ENCODE data around the gene INTS7.

DNA sequence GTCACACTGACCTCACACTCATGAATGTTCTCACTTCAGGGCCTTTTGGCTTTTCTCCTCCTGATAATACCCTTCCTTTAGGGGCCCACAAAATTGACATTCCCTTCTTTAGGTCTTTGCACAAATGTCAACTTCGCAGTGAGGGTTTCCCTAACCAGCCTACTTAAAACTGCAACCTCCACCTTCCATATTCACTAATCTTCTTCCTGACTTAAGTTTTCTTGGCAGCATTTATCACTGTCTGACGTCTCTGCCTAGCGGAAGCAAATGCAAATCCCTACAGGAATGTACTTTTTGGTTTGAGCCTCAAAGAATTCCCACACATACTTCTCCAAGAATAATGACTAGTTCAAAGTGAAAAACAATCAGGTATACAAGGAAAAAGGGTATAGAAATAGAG lies 32.8 kb downstream of the INTS7 start:
- TF ChIP-seq CTCF (optimal IDR thresholded peaks at IDR 0.05 in 1 of 3, IDR thresholded peaks at IDR 0.05 in 1 of 3, conservative IDR thresholded peaks at IDR 0.05 in 1 of 3; ENCODE audit: extremely low read depth in 1 of 3, insufficient read depth in 2 of 3, low read length in 3 of 3) (no peak), EZH2 (IDR thresholded peaks at IDR 0.05; ENCODE audit: low read length) (no peak)
